ENCODE data around the gene CA10. TPM values are rescaled to one million over a fixed set of nuclear protein-coding genes. Genes with fewer than 3 reads are reported as not detected.

Gene CA10
- total RNA-seq, 2 donors from 2014 or later = 0.22 to 0.37 TPM

GRCh38 chr17:51707216-51707615 lies 451.3 kb downstream of the CA10 start:
- Histone ChIP-seq H3K27ac (ENCODE audit: low read depth, low read length) (no peak overlapping the region), H3K9me3 (ENCODE audit: control insufficient read depth, low read length) (no peaks in the 10 kb centered on the region), H3K27me3 (ENCODE audit: control insufficient read depth, insufficient read depth, low read length, poor library complexity, severe bottlenecking) (no peaks in the 10 kb centered on the region), H3K9ac (ENCODE audit: extremely low read depth, low read length, poor library complexity, severe bottlenecking) (peak overlapping the region; percentile 33), H3K36me3 (ENCODE audit: control insufficient read depth, insufficient read depth, low read length) (no peaks in the 10 kb centered on the region), H3K4me1 (ENCODE audit: control insufficient read depth, insufficient read depth, low read length) (peaks cover 33% of the 10 kb centered on the region), H3K4me3 (ENCODE audit: low read length) (no peak overlapping the region)
- Mint-ChIP-seq H3K9me3 (no peaks in the 10 kb centered on the region), H3K27me3 (ENCODE audit: insufficient read depth) (no peaks in the 10 kb centered on the region), H3K4me1 (peaks cover 62% of the 10 kb centered on the region), H3K36me3 (ENCODE audit: low read depth) (no peaks in the 10 kb centered on the region), H3K4me3 (no peak overlapping the region), H3K27ac (peak overlapping the region; percentile 41)
- 87 to 90% methylated on average over 2 of the region's 2 CpGs for WGBS, 2 experiments (ENCODE audit: insufficient coverage in 1 of 2, insufficient read length in 1 of 2)
- DNase-seq = no peak
- TF ChIP-seq CTCF (conservative IDR thresholded peaks at IDR 0.05) = no peak

GRCh38 chr17:51706093-51706492 lies 452.4 kb downstream of the CA10 start:
- WGBS, 2 experiments (ENCODE audit: insufficient coverage in 1 of 2, insufficient read length in 1 of 2) = 100% methylated on average over 1 of the region's 1 CpG; no CpG with 5 or more reads in 1 of the 2 experiments
- no peaks in the 10 kb centered on the region for H3K9me3 Mint-ChIP-seq
- H3K27me3 Mint-ChIP-seq (ENCODE audit: insufficient read depth) = no peaks in the 10 kb centered on the region
- H3K9me3 ChIP-seq (ENCODE audit: control insufficient read depth, low read length) = no peaks in the 10 kb centered on the region
- H3K4me1 Mint-ChIP-seq = peaks cover 51% of the 10 kb centered on the region
- H3K36me3 Mint-ChIP-seq (ENCODE audit: low read depth) = no peaks in the 10 kb centered on the region
- no peak overlapping the region for H3K27ac ChIP-seq (ENCODE audit: low read depth, low read length)
- H3K4me3 ChIP-seq (ENCODE audit: low read length) = no peak overlapping the region
- no peaks in the 10 kb centered on the region for H3K36me3 ChIP-seq (ENCODE audit: control insufficient read depth, insufficient read depth, low read length)
- H3K4me1 ChIP-seq (ENCODE audit: control insufficient read depth, insufficient read depth, low read length) = peaks cover 29% of the 10 kb centered on the region
- H3K9ac ChIP-seq (ENCODE audit: extremely low read depth, low read length, poor library complexity, severe bottlenecking) = no peak overlapping the region
- no peak for TF ChIP-seq CTCF (conservative IDR thresholded peaks at IDR 0.05)
- H3K27me3 ChIP-seq (ENCODE audit: control insufficient read depth, insufficient read depth, low read length, poor library complexity, severe bottlenecking) = no peaks in the 10 kb centered on the region
- no peak for DNase-seq
- H3K4me3 Mint-ChIP-seq = no peak overlapping the region
- peak overlapping the region; percentile 41 for H3K27ac Mint-ChIP-seq

GRCh38 chr17:51703361-51704341 lies 454.9 kb downstream of the CA10 start:
- Histone ChIP-seq H3K36me3 (ENCODE audit: control insufficient read depth, insufficient read depth, low read length) (no peaks in the 10 kb centered on the region), H3K9ac (ENCODE audit: extremely low read depth, low read length, poor library complexity, severe bottlenecking) (no peak overlapping the region), H3K4me1 (ENCODE audit: control insufficient read depth, insufficient read depth, low read length) (peaks cover 15% of the 10 kb centered on the region), H3K27me3 (ENCODE audit: control insufficient read depth, insufficient read depth, low read length, poor library complexity, severe bottlenecking) (no peaks in the 10 kb centered on the region), H3K4me3 (ENCODE audit: low read length) (no peak overlapping the region), H3K9me3 (ENCODE audit: control insufficient read depth, low read length) (no peaks in the 10 kb centered on the region), H3K27ac (ENCODE audit: low read depth, low read length) (no peak overlapping the region)
- Mint-ChIP-seq H3K27me3 (ENCODE audit: insufficient read depth) (peaks cover 4% of the 10 kb centered on the region), H3K9me3 (no peaks in the 10 kb centered on the region), H3K36me3 (ENCODE audit: low read depth) (no peaks in the 10 kb centered on the region), H3K4me1 (peaks cover 27% of the 10 kb centered on the region), H3K4me3 (no peak overlapping the region), H3K27ac (no peak overlapping the region)
- WGBS, 2 experiments (ENCODE audit: insufficient coverage in 1 of 2, insufficient read length in 1 of 2) = 95 to 97% methylated on average over 6 to 8 of the region's 8 CpGs
- TF ChIP-seq CTCF (conservative IDR thresholded peaks at IDR 0.05) = no peak
- DNase-seq = peak; percentile 13
